Measurements from ENCODE around the gene KCTD4. TPM values are rescaled to one million over a fixed set of nuclear protein-coding genes. Genes with fewer than 3 reads are reported as not detected.
"Not testable (repeated sequence)": the region's sequence is repeated elsewhere in the genome, so short reads cannot be mapped to it uniquely, and the experiment has no call there.

Gene KCTD4
- total RNA-seq (ENCODE audit: unreplicated experiment) = not detected
- long read RNA-seq = 0 reads

- Mint-ChIP-seq H3K27me3 (ENCODE audit: unreplicated experiment) (peaks cover 2% of the 10 kb centered on the region), H3K4me1 (ENCODE audit: unreplicated experiment) (peaks cover 25% of the 10 kb centered on the region), H3K4me3 (ENCODE audit: unreplicated experiment) (peak within 1 kb of the TSS; percentile 60), H3K36me3 (ENCODE audit: low read depth, unreplicated experiment) (peaks cover 2% of the 10 kb centered on the region), H3K9me3 (ENCODE audit: unreplicated experiment) (no peaks in the 10 kb centered on the region), H3K27ac (ENCODE audit: unreplicated experiment) (no peak within 1 kb of the TSS)
- no peak for DNase-seq (ENCODE audit: low spot score)
- no peak for TF ChIP-seq CTCF (IDR thresholded peaks at IDR 0.05; ENCODE audit: unreplicated experiment)
Measured at GRCh38 chr13:45200701-45201232, at the start of gene KCTD4. Gene KCTD4, minus strand, starts transcription at chr13:45201045. Its CDS starts 6,478 bp downstream, at chr13:45194567.

- Mint-ChIP-seq H3K4me1 (ENCODE audit: unreplicated experiment) (no peaks in the 10 kb centered on the region), H3K36me3 (ENCODE audit: low read depth, unreplicated experiment) (peaks cover 4% of the 10 kb centered on the region), H3K9me3 (ENCODE audit: unreplicated experiment) (no peaks in the 10 kb centered on the region), H3K27ac (ENCODE audit: unreplicated experiment) (no peak overlapping the region), H3K4me3 (ENCODE audit: unreplicated experiment) (no peak overlapping the region), H3K27me3 (ENCODE audit: unreplicated experiment) (no peaks in the 10 kb centered on the region)
- TF ChIP-seq CTCF (IDR thresholded peaks at IDR 0.05; ENCODE audit: unreplicated experiment) = no peak
- DNase-seq (ENCODE audit: low spot score) = no peak
Measured at GRCh38 chr13:45249662-45250061, 48.8 kb upstream of the KCTD4 start.

- not testable (repeated sequence) for H3K4me1 Mint-ChIP-seq (ENCODE audit: unreplicated experiment); H3K4me3 Mint-ChIP-seq (ENCODE audit: unreplicated experiment); H3K27me3 Mint-ChIP-seq (ENCODE audit: unreplicated experiment); H3K27ac Mint-ChIP-seq (ENCODE audit: unreplicated experiment); H3K9me3 Mint-ChIP-seq (ENCODE audit: unreplicated experiment); DNase-seq (ENCODE audit: low spot score); H3K36me3 Mint-ChIP-seq (ENCODE audit: low read depth, unreplicated experiment)
Measured at GRCh38 chr13:45244736-45245135, 43.9 kb upstream of the KCTD4 start.

GRCh38 chr13:45243077-45243476, 42.2 kb upstream of the KCTD4 start:
- Mint-ChIP-seq H3K9me3 (ENCODE audit: unreplicated experiment) (no peaks in the 10 kb centered on the region), H3K4me3 (ENCODE audit: unreplicated experiment) (no peak overlapping the region), H3K36me3 (ENCODE audit: low read depth, unreplicated experiment) (no peaks in the 10 kb centered on the region), H3K4me1 (ENCODE audit: unreplicated experiment) (no peaks in the 10 kb centered on the region), H3K27ac (ENCODE audit: unreplicated experiment) (no peak overlapping the region), H3K27me3 (ENCODE audit: unreplicated experiment) (no peaks in the 10 kb centered on the region)
- no peak for DNase-seq (ENCODE audit: low spot score)
- TF ChIP-seq CTCF (IDR thresholded peaks at IDR 0.05; ENCODE audit: unreplicated experiment) = no peak

- no peaks in the 10 kb centered on the region for H3K36me3 Mint-ChIP-seq (ENCODE audit: low read depth, unreplicated experiment)
- no peak overlapping the region for H3K4me3 Mint-ChIP-seq (ENCODE audit: unreplicated experiment)
- no peak overlapping the region for H3K27ac Mint-ChIP-seq (ENCODE audit: unreplicated experiment)
Measured at GRCh38 chr13:45242524-45242923, 41.7 kb upstream of the KCTD4 start.

More at GRCh38 chr13:45242524-45242923, 41.7 kb upstream of the KCTD4 start:
- Mint-ChIP-seq H3K9me3 (ENCODE audit: unreplicated experiment) (no peaks in the 10 kb centered on the region), H3K27me3 (ENCODE audit: unreplicated experiment) (no peaks in the 10 kb centered on the region), H3K4me1 (ENCODE audit: unreplicated experiment) (no peaks in the 10 kb centered on the region)
- DNase-seq (ENCODE audit: low spot score) = no peak
- no peak for TF ChIP-seq CTCF (IDR thresholded peaks at IDR 0.05; ENCODE audit: unreplicated experiment)

Data from endothelial cell (in vitro differentiated cells).